Upper lobe of left lung (tissue), 4 donors: ENCODE data around the gene EBF4.

Experiments
- CTCF ChIP-seq, 6 experiments: fragments of 450-650 bp in 4 of 6; fragments of 200-600 bp in 2 of 6; sonication (generic) in 2 of 6; IDR thresholded peaks; one replicate each; pipeline ENCODE4 v1.5.1; 2016 to 2019; ENCODE audit warnings: antibody characterized with exemption in 6 of 6
- EP300 ChIP-seq, 4 donors: sonication (generic); formaldehyde crosslinking; IDR thresholded peaks; one replicate each; pipeline ENCODE4 v1.5.1; 2017; ENCODE audit warnings: antibody characterized with exemption in 4 of 4, control low read depth in 2 of 4
- POLR2A ChIP-seq, 4 donors: fragments of 450-650 bp; IDR thresholded peaks; one replicate each; pipeline ENCODE4 v1.5.1; 2016 to 2017; ENCODE audit warnings: antibody characterized with exemption in 4 of 4, mild to moderate bottlenecking in 2 of 4

- TF ChIP-seq CTCF (IDR thresholded peaks at IDR 0.05): no peak
- no peak for TF ChIP-seq EP300 (IDR thresholded peaks at IDR 0.05)
- no peak for TF ChIP-seq POLR2A (IDR thresholded peaks at IDR 0.05)
Observed at GRCh38 chr20:2783908-2784566, 91.5 kb downstream of the EBF4 start.
